DMS53 treated with DMSO at 0.1 percent for 48 hours (cell line): ENCODE measurements around the gene KRT71.

Experiments used
- DNase-seq: peaks from one replicate; lab custom pipeline; 2025; ENCODE audit not compliant: unreplicated experiment; lab: John Stamatoyannopoulos, UW

Gene KRT71

DNA sequence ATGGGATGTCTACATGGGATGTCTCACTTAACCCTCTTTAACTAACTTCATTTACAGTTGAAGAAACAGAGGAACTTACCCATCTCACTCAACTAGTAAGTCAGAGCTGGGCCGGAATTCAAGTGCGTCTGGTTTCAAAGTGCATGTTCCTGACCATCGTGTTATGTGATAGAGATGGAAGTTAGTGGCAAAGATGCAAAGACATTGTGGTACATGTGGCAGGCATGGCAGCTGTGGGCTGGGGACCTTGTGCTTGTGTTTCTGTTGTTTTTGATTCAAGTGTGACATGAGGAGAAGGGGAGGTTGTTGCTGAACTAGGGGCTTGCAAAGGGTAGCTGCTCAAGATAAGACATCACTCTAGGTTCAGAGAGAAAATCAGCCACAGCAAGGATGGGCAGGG, 23.0 kb upstream of the KRT71 start:
- DNase-seq = no peak

DNA sequence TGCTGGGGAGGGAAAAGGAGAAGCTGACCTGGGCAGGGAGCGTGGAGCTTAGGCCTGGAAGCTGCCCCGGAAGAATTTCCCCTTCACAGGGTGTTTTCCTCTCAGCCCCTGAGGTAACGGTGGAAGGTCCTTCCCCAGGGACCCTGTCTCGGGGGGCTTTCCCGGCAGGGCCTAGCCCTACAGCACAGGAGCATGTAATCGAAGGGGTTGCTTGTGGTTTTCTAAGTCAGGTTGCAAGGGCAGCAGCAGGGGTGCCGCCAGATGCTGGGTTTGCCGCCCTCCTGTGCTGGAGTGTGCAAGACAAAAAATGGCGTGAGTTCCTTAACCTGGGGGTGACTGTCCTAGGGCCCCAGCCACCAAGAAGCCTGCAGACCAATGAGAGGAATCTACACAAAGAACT, 22.3 kb upstream of the KRT71 start:
- no peak for DNase-seq

- no peak for DNase-seq
Observed at GRCh38 chr12:52573743-52574142, 20.8 kb upstream of the KRT71 start, which contains the start of gene KRT74. Gene KRT74 (minus strand): TSS chr12:52573843. CDS start chr12:52573777, 66 bp downstream.

DNA sequence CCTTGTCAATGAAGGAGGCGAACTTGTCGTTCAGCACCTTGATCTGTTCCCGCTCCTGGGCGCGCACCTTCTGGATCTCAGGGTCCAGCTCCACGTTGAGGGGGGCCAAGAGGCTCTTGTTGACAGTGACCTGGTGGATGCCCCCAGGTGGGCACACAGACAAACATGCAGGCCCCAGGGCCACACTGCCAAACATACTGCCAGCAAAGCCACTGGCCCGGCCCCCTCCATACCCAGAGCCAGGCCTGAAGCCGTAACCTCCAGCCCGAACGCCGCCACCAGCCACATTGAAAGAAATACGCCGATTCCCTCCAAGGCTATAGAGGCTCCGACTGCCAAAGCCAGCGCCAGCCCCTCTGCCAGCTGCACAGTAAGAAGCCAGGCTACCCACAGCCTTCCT, 20.4 kb upstream of the KRT71 start:
- no peak for DNase-seq

- DNase-seq = no peak
Observed at GRCh38 chr12:52570511-52570910, 17.6 kb upstream of the KRT71 start.

DNA sequence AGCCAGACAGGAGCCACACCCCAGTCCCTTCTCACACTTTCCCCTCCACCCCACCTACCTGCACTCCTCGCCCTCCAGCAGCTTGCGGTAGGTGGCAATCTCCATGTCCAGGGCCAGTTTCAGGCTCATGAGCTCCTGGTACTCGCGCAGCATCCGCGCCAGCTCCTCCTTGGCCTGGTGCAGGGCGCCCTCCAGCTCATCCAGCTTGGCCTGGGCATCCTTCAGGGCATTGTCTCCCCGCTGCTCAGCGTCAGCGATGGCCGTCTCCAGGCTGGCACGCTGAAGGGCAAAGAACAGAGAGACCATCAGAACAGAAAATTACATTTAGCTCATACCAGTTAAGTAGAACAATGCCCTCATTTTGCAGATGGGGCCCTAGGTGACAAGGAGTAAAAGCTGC, 15.2 kb upstream of the KRT71 start:
- no peak for DNase-seq

GRCh38 chr12:52566847-52567291, 13.9 kb upstream of the KRT71 start:
- no peak for DNase-seq

DNA sequence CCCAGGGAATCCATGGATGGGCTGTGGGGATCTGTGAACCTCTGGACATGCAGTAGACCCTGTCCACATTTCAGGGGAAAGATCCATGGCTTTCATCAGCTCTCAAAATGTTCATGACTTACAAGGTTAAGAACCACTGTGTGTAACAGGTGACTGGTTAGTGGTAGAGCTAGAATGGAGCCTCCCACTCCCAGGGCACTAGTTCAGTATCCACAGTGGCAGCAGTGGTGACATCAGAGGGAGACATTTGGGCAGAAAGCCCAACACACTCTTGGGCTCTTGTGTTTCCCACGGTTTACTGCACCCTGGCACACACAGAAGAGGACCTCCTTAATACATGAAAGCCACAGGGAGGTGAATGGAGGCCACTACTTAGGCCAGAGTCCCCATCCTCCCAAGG, 11.6 kb upstream of the KRT71 start:
- DNase-seq = no peak

- no peak for DNase-seq
Observed at GRCh38 chr12:52561880-52562449, 9.0 kb upstream of the KRT71 start.

DNA sequence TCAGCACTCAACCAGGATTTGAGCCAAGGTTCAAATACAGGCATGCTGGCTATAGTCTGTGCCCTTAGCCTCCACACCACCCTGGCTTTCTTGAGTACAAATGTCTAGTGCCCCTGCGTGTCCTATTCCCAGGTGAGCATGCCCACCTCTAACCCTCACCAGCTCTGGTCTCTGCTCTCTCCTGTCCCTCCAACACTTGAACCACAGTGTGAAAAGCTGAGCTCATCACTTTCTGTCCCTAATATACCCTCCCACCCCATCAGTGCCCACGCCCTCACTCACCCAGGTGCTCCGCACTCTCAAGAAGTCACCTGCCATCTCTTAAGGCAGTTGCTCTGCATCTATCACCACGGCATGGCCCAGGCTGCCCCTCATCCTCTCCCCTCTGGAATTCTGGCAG, 7.0 kb upstream of the KRT71 start:
- no peak for DNase-seq

DNA sequence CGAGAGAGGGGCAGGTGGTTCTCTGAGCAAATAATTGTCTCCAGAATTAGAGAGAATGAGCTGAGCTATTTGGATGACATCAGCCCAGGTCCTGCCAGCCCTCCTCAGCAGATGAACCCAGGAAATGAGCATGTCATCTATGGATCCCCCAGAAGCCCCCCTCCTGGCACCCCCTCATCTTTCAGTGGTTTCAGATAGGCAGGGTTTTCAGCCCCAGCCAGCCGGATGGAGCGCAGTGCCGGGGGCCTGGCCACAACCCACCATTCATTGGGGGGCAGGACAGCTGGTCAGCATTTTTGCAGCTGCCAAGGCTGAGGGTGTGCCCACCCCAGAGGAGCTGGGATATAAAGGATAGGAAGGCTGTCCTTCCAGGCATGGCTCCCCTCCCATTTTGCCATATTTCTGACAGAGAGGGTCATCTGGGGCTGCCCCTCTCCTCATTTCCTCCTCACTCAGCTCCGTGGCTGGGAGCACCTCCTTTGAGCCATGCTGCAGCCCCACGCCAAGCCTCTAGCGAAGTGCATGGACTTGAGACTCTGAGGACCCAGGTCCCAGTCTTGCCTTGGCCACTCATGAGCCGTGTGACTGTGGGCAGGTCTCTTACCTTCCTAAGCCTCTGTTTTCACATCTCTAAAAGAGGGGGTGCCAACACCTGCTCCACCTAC, 6.0 kb upstream of the KRT71 start:
- DNase-seq = no peak

DNA sequence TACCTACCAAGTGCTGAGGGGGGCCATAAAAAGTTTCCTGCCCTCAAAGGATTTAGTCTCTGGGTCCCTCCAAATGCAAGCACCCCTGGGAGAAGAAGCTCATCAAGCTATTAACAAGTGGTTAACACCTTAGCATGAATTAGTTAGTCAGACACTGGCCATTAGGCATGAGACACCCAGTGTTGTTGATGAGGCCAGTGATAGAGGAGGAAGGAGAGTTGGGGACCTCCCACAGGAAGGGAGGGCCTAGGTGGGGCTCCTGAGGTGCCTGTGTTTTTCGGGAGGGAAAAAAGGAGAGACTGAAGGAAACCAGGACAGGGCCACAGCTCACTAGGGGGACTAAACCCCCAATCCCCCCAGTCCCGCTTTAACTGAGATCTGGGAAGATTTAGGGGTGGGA, 4.5 kb upstream of the KRT71 start:
- DNase-seq = no peak

DNA sequence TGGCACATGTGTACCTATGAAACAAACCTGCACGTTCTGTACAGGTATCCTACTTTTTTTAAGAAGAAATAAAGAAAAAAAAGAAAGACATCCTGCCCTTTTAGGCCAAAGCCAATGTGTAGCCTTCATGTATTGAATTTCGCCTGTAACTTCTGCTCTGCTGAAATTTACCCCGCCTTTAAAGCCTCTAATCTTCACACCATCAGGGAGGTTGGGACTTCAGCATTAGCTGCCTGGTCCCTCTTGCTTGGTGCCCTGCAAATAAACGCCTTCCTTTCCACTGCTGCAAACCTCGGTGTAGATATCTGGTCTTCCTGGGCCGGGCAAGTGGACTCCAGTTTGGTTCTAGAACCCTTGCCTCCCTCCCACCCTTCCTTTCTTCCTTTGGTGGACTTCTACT, 2.6 kb upstream of the KRT71 start:
- no peak for DNase-seq

GRCh38 chr12:52552055-52552454, 890 bp downstream of the KRT71 start:
- DNase-seq = no peak

DNA sequence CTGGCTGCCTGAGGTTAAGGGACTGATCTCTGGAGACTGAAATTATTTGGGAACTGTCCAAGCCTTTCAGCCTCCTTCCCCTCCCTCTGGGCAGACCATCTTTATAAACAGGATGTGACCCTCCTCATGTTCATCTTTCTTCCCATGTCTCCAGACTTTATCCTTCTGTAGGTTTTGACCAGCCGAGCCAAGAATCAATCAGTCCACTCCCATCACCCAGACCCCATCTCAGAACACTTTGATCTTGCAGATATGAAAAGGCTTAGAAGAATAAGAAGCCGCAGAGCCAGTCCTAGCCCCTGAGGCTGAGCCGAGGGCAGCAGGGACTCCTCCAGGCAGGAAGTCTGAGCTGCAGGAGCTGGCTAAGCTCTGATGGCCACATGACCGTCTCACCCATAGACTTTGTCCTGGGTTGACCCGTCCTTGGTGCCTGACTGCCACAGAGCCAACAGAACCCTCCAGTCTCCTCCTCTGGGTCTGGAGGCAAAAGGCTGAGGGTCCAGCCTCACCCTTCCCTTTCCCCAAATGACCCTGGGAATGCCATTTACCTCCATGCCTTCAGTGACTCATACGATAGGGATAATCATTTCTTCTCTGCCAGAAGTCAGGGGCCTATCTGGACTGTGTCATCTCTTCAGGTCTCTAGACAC, 1.6 kb downstream of the KRT71 start:
- no peak for DNase-seq

- no peak for DNase-seq
Observed at GRCh38 chr12:52546126-52546525, 6.8 kb downstream of the KRT71 start.

GRCh38 chr12:52543985-52544883, 8.7 kb downstream of the KRT71 start:
- no peak for DNase-seq

GRCh38 chr12:52542785-52543318, 10.1 kb downstream of the KRT71 start:
- no peak for DNase-seq

GRCh38 chr12:52542157-52542556, 10.8 kb downstream of the KRT71 start:
- DNase-seq = no peak

DNA sequence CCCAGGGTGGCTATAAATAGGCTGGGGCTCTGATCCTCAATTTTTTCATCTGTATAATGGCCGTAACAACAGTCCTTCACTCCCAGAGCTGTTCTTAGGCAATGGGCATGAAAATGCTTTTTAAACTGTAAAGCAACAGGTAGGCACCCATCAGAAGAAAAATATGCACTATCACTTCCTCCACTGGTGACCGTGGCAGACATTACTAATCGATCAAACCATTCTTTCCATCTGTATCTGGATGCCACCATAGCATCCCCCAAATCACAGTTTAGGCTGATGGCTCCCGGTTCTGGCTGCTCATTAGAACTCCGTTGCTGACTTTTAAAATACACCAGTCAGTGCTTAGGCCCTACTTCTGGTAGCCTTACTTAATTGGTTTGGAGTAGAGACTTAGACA, 11.2 kb downstream of the KRT71 start:
- no peak for DNase-seq

DNA sequence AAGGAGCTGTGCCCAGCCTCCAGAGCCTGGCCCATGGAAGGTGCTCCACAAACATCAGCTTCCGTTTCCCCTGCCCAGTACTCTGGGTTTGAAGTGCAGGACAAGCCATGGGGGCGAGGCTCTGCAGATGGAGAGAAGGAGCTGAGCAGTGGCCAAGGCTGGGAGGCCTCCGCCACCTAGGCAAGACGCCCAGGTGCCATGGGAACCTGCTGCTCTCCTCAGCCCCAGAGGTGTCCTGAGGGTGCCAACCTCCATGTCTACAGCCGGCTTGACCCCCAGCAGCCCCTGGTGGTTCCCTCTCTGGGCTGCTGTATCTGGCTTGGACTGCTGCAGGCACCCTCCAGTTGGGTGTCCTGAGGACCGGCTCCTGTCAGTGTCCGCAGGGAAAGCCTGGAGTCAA, 12.4 kb downstream of the KRT71 start:
- no peak for DNase-seq
